ENCODE results near the gene SERPINB1. TPM values are rescaled to one million over a fixed set of nuclear protein-coding genes. Genes with fewer than 3 reads are reported as not detected.

Gene SERPINB1
- polyA plus RNA-seq, 1 experiment: 22.4 TPM

DNA sequence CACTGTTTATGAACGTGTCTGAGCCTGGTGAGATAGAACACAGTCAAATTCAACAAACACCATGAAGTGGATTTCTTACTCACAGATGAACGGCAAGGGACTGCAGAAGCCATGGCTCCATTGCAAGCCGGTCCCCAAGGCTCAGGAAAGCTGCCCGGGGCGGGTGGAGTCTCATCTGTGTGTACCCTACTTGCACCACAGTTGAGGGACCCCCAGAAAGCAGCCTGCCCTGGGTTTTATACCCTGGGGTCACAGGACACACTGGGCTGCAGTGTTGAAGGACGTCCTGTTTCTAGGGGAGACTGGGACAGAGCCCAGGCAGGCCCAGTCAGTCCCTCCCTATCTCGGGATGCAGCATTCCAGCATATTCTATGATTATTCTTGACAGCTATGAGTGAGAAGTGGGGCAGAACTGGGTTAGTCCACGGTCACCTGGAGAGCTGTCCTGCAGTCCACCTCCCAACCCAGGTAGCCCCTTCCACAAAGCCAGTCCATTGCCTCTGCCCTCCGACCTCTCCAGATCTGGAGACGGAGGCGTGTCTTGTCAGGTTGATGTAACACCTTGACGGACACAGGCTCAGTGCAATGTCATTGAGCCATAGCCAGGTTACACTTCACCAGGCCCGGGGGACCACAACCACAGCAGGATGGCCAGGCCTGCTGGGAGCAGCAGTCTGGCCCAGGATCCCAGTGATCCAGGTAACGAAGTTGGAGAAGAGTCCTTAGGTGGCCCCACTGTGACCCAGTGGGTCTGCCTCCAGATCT lies 40.9 kb downstream of the SERPINB1 start:
- TF ChIP-seq, protein P1, sequence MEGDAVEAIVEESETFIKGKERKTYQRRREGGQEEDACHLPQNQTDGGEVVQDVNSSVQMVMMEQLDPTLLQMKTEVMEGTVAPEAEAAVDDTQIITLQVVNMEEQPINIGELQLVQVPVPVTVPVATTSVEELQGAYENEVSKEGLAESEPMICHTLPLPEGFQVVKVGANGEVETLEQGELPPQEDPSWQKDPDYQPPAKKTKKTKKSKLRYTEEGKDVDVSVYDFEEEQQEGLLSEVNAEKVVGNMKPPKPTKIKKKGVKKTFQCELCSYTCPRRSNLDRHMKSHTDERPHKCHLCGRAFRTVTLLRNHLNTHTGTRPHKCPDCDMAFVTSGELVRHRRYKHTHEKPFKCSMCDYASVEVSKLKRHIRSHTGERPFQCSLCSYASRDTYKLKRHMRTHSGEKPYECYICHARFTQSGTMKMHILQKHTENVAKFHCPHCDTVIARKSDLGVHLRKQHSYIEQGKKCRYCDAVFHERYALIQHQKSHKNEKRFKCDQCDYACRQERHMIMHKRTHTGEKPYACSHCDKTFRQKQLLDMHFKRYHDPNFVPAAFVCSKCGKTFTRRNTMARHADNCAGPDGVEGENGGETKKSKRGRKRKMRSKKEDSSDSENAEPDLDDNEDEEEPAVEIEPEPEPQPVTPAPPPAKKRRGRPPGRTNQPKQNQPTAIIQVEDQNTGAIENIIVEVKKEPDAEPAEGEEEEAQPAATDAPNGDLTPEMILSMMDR (IDR thresholded peaks at IDR 0.05; ENCODE audit: low read depth, low read length): no peak
- ChIA-PET POLR2A (no interaction called here), CTCF (interaction anchor here (0.8 kb wide), 2 partner anchors 9 to 62 kb away, joined by 3 to 4 read pairs; no protein-coding TSS in a partner anchor)
- H3K4me3 ChIP-seq (ENCODE audit: low read depth, low read length): no peak overlapping the region
- no peaks in the 10 kb centered on the region for H3K9me3 ChIP-seq (ENCODE audit: control insufficient read depth, insufficient read depth, low read length)
- H3K27me3 ChIP-seq (ENCODE audit: control insufficient read depth, insufficient read depth, low read length): no peaks in the 10 kb centered on the region
- H3K27ac ChIP-seq (ENCODE audit: low read depth, low read length): no peak overlapping the region
- no peak for DNase-seq (ENCODE audit: low read depth, low spot score)

DNA sequence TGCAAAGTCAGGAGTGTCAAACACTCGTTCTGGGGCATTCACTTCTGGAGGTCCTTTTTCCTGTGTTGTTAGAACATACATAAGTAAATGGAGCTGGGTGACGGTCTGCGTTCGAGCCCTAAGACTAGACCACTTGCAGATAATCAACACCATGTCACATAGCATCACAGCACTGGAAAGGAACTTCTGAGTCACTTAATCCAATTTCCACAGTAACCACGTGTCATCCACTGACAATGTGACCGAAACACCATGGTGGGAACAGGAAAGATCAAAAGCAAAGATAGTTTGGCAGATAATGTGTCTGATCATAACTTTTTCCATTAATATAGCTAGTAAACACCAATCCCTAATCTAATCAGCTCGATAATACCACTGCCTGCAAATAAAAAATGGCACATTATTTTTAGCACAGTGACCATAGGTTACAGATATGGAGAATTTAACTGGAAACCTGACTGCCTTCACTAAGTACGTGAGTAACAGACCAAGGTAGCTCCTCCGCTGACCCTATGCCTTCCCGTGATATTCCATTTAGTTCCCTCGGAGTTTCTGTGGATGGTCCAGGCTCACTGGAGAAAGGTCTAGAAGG lies 41.6 kb downstream of the SERPINB1 start:
- no peak overlapping the region for H3K4me3 ChIP-seq (ENCODE audit: low read depth, low read length)
- ChIA-PET POLR2A (no interaction called here), CTCF (interaction anchor here (0.8 kb wide), 2 partner anchors 9 to 62 kb away, joined by 3 to 4 read pairs; no protein-coding TSS in a partner anchor)
- H3K27me3 ChIP-seq (ENCODE audit: control insufficient read depth, insufficient read depth, low read length): no peaks in the 10 kb centered on the region
- no peak for DNase-seq (ENCODE audit: low read depth, low spot score)
- TF ChIP-seq, protein P1 (IDR thresholded peaks at IDR 0.05; ENCODE audit: low read depth, low read length): no peak
- no peak overlapping the region for H3K27ac ChIP-seq (ENCODE audit: low read depth, low read length)
- H3K9me3 ChIP-seq (ENCODE audit: control insufficient read depth, insufficient read depth, low read length): no peaks in the 10 kb centered on the region

DNA sequence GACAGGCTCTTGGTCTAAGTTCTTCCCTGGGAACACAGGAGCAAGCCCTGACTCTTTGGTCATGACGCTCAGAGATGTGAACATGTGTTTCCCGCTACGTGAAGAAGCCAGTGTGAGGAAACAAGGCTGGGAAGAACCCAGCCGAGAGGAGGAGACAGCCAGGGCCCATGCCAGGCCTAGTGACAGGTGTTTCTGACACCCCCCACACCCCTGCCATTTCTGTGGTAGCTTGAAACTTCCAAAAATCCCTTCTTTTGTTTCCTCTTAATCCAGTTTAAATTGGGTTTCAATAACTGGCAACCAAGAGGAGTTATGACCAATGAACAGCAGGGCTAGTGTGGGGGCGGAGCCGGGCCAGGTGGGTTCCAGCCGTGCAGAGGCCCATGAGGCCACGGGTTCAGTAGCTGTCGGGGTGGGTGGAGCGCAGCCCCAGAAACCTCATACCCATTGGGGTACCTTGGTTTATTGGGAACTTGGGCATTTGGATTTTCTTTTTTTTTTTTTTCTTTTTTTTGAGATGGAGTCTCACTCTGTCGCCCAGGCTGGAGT lies 43.0 kb downstream of the SERPINB1 start:
- DNase-seq (ENCODE audit: low read depth, low spot score): no peak
- Histone ChIP-seq H3K4me3 (ENCODE audit: low read depth, low read length) (no peak overlapping the region), H3K27me3 (ENCODE audit: control insufficient read depth, insufficient read depth, low read length) (no peaks in the 10 kb centered on the region), H3K9me3 (ENCODE audit: control insufficient read depth, insufficient read depth, low read length) (no peaks in the 10 kb centered on the region), H3K27ac (ENCODE audit: low read depth, low read length) (no peak overlapping the region)
- POLR2A ChIA-PET: no interaction called here
- TF ChIP-seq, protein P1 (IDR thresholded peaks at IDR 0.05; ENCODE audit: low read depth, low read length): no peak
- CTCF ChIA-PET: interaction anchor here (0.8 to 1.2 kb wide), 2 partner anchors 47 to 48 kb away, joined by 3 to 4 read pairs; no protein-coding TSS in a partner anchor

DNA sequence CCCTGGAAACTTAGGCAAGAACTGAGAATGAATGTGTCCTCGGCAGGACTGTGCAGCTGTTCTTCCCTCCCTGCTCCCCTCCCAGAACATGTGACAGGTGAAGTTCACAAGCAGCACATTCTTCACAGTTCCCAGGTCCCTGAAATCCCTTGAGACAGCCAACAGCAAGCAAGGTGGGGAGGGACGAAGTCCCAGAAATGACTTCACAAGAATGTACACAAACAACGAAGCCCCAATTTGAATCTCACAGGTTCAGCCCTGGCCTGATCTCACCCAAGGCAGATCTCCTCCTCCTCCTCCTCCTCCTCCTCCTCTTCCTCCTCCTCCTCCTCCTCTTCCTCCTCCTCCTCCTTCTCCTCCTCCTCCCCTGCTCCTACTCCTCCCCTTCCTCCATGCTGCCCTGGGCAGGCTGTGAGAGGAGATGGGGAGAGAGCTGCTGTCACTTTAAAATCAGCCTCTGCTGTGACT lies 44.1 kb downstream of the SERPINB1 start:
- Histone ChIP-seq H3K27ac (ENCODE audit: low read depth, low read length) (no peak overlapping the region), H3K9me3 (ENCODE audit: control insufficient read depth, insufficient read depth, low read length) (no peaks in the 10 kb centered on the region), H3K4me3 (ENCODE audit: low read depth, low read length) (no peak overlapping the region), H3K27me3 (ENCODE audit: control insufficient read depth, insufficient read depth, low read length) (no peaks in the 10 kb centered on the region)
- ChIA-PET POLR2A (interaction anchor here (0.6 kb wide), 1 partner anchor 70 kb away, joined by 12 read pairs; no protein-coding TSS in a partner anchor), CTCF (interaction anchor here (0.7 to 1.2 kb wide), 3 partner anchors 31 to 48 kb away, joined by 3 to 4 read pairs (median 4); no protein-coding TSS in a partner anchor)
- DNase-seq (ENCODE audit: low read depth, low spot score): no peak
- TF ChIP-seq, protein P1 (IDR thresholded peaks at IDR 0.05; ENCODE audit: low read depth, low read length): no peak

Data from AG04450 (cell line).